CD4-positive, alpha-beta T cell treated with Interleukin-21 for 1 hour (primary cell): ENCODE results near the gene THOP1.

ENCODE experiments used
- DNase-seq: peaks from one replicate; pipeline ENCODE4 v3.0.0-alpha.2; 2020

Gene THOP1

DNA sequence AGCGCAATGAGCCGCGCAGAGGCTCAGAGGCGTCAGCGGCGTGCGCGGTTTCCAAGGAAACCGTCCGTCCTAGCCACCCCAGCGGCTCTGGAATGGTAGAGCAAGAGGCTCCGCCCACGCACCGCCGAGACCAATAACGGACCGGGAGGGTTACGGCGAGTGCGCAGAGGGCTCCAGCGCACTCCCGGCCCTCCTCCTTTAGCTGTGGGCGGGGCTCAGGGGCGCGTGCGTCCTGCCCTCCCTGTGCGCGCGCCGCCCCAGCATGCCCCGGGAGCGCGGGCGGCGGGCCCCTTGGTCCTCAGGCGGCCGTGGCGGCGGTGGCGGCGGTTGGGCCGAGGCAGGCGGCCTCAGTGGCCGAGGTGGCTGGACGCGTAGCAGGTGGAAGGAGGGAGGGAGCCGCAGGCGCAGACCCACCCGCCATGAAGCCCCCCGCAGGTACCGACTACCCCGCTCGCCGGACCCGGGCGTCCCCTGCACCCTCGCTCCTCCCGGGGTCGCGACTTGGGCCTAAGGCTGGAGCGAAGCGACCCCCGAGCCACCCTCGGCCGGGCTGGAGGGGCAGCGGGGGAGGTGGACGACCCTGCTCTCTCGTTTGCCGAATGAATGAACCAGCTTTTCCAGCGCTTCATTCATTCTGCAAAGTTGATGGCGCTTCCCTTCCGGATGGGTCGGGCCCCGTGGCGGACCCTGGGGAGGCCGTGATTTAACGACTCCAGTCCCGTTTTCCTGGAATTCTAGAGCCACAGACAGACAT lies at the start of gene THOP1:
Gene THOP1, plus strand, starts transcription at position 260 of the 754 bp plus-strand sequence. Its CDS starts 160 bp downstream, at position 420.
- peak; percentile 98 for DNase-seq

DNA sequence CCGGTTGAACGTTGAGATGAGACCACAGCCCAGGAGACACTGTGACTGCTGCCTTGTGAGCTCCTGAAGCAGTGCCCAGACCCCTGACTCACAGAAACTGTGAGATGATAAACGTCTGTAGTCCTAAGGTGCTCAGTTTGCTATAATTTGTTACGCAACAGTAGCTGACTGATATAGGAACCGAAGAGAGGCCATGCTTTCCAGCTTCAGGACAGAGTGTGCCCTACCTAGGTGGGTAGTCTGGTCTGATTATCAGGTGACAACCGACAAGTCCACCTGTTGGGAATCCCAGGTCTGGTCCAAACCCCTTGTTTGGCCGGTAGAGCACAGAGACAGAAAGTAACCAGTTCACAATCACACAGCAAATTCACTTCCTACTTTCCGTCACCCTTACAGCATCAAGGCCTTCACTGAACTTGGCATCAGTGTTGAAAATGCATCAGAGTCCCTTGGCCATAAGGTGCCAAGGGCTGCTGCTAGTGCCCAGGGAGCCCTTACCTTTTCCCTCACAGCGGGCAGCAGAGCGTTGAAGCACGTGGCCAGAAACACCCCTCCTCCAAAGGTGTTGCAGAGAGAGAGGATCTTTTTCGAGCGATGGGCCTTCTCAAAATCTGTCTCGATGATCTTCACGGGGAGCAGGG lies 48.6 kb upstream of the THOP1 start:
- no peak for DNase-seq

DNA sequence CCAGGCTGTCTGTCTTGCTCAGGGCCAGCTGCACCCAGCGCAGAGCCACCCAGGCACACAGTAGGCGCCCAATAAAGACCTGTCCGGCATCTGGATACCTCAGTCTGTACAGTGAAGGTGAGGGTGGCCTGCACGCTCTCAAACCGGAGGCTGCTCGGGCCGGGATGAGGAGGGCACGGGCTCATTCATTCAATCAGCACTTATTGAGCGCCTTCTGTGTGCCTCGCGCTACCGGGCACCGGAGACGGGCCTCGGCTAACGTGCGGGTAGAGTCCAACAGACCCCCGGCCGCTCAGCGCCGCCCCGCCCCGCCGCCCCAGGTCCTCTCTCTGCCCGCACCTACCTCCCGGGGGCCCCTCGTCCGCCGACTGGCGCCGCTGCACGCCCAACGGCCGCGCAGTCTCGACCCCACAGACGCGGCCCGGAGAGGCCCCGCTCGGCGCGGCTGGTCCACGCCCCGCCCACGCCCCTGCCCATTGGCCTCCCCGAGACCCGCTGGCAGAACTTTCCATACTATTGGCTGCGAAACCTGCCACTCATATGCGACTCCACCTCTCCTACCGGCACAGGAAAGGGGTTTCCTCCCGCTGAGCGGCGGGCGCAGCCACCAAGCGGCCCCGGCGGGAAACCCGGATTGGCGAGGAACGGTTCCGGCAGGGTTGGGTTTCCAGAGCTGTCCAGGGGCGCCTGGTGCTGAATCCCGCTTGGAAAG lies 45.5 kb upstream of the THOP1 start, which contains the start of gene SLC39A3:
Gene SLC39A3, minus strand, starts transcription at position 416 of the 712 bp plus-strand sequence. CDS start 2,760 bp downstream, outside the sequence.
- DNase-seq: peak; percentile 99

DNA sequence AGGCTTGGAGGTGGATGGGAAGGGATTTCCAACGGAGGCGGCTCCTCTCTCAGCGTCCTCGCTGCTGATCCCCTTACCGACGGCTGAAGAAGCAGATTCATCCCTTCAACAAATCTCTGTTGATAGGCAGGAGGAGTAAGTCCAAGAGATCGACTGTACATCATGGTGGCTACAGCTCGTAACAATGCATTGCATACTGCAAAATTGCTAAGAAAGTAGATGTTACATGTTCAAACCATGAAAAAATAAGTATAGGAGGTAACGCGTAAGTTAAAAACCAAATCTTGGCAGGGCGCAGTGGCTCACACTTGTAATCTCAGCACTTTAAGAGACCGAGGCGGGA lies 45.0 kb upstream of the THOP1 start:
- no peak for DNase-seq

DNA sequence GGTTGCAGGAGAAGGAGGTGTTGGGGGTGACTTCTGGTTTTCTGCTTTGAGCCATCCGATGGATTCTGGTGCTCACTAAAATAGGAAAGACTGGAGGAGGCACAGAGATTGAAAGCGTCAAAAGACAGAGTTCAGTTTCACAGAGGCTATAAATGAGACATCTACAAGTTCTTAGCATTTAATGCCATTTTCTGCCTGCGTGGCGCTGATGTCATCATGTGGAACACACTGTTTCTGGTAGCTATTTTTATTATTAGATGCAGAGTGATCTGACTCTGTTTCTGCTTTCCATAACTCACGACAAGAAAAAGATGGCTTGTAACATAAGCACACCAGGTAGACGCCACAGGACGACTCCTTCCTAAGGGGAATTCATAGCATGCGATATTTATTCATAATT lies 42.2 kb upstream of the THOP1 start:
- DNase-seq: no peak

DNA sequence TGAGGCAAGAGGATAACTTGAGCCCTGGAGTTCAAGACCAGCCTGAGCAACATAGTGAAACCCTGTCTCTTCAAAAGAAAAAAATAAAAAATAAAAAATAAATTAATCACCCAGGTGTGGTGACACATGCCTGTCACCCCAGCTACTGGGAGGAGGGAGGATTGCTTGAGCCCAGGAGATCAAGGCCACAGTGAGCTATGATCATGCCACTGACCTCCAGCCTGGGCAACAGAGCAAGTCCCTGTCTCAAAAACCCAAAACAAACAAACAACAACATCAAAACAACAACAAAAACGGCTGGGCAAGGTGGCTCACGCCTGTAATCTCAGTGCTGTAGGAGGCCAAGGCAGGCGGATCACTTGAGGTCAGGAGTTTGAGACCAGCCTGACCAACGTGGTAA lies 41.2 kb upstream of the THOP1 start:
- DNase-seq: no peak

DNA sequence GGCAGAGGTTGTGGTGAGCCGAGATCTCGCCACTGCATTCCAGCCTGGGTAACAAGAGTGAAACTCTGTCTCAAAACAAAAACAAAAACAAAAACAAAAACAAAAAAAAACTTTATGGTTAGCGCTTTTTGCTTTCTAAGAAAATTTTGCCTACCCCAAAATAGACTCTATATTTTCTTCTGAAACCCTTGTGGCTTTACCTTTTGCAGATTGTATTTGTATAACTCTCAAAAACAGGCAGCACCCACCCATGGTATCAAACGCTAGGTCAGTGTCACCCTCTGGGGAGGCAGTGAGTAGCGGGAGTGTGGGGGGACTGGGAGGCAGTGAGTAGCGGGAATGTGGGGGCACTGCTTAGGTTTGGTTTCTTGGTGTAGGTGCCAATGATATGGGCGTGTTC lies 38.0 kb upstream of the THOP1 start:
- no peak for DNase-seq

DNA sequence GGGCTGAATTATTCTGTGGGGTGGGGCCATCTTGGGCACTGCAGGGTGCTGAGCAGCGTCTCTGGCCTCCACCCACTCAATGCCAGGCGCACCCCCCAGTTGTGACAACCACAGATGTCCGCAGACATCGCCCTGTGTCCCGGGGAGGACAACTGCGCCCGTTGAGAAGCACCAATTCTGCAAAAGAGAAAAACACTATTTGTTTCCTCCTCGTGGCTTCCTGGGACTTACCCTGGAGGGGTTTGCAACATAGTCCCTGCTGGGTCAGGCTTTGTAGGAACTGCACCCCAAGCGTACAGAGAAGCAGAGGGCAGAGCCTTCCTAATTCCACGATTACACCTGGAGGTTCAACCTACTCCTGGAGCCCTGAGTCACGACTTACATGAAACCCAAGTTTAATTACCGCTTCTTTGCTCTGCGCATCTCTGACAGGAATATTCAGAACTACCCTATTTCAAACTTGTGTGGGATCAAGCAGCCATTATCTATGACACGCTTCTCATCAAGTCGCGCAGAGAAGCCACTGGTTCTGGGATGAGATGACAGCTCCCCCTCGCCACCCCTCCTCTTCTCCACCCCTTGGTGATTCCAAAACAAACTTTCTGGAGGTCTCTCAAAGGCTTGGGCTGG lies 34.4 kb upstream of the THOP1 start:
- DNase-seq: no peak

DNA sequence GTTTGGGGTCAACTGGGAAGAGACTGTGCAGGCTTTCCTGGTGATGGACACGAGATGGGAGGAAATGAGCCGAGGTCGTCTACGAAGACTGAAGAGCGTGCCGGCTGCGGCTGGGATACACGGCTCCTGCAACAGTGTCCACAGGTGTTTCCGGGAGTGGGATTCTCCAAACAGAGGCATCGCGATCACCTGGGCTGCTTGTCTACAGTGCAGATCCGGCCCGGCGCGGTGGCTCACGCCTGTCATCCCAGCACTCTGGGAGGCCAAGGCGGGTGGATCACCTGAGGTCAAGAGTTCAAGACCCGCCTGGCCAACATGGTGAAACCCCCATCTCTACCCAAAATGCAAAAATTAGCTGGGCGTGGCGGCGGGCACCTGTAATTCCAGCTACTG lies 33.9 kb upstream of the THOP1 start:
- DNase-seq: no peak

DNA sequence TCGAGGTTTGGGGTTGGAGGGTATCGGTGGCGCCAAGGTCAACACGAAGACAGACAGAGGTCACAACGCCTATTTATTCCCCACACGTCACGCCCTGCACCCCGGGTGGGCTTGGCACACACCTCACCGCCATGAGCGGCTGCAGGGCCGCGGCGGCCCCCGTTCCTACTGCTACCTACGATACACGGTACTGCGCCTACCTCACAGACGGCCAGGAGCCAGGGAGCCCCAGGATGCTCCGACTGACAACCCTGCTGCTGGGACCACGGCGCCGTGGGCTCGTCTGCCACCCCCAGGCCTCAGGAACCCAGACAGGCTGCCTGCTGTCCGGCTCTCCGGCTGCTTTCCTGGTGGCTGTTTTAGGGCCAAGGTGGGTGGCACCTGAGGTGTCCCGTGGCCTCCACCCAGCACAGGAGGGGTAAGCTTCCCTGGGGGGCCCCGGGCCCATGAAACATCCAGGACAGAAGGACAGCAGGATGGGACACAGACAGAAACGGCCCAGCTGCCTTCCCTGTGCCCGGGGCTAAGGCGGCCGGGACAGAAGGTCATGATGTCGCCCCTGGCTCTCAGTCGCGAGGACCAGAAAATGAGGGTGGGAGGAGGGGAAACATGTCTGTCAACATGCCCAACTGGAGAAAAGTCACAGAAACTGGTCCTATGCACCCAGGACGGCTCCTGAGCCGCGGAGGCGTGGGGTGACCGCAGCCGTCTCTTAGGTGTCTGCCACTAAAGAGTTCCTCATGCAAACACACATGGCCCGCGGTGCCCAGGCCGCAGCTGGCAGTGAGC lies 30.4 kb upstream of the THOP1 start:
- DNase-seq: no peak

DNA sequence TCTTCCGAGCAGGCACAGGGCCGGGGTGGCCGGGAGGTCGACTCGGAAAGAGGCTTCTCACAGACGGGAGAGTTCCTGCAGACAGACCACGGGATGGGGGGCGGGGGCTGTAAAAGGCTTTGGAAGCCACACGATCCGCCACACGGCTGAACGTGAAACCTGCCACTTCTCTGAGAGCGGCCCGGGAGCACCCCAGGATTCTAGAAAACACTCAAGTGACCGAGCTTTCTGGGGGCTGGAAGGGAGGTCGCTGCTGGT lies 29.9 kb upstream of the THOP1 start:
- DNase-seq: no peak

DNA sequence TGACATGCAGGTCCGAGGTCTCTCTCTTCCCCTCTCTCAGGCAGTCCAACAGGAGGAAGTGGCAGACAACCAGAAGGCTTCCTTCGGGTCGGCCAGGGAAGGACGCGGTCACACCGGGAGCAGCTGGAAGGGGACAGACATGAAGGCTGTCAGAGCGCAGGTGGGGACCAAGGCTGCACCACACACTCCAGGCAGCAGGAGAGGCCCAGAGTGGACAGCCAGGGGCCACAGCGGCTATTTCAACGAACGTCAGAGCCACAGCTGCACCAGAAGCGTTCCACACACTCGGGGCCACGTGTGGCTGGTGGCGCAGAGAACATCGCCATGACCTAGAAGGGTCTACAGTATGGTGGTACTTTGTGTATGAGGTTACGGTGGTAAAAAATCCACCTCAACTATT lies 29.5 kb upstream of the THOP1 start:
- no peak for DNase-seq

DNA sequence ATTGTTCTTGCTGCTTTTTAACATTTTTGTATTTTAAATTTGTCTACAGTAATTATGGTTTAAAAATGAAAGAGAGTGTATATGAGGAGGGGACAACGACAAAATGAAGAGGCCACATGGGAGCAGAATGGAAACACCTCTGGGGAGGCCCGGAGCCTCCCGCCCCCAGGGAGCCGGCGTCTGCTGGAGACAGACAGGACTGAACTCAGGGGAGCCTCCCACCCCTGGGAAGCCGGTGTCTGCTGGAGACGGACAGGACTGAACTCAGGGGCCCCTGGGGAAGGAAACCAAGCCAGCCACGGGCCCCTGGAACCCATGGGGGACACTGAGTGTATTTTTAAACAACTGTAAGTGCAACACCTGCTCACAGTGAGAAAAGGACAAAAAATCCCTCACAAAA lies 28.8 kb upstream of the THOP1 start:
- DNase-seq: no peak

DNA sequence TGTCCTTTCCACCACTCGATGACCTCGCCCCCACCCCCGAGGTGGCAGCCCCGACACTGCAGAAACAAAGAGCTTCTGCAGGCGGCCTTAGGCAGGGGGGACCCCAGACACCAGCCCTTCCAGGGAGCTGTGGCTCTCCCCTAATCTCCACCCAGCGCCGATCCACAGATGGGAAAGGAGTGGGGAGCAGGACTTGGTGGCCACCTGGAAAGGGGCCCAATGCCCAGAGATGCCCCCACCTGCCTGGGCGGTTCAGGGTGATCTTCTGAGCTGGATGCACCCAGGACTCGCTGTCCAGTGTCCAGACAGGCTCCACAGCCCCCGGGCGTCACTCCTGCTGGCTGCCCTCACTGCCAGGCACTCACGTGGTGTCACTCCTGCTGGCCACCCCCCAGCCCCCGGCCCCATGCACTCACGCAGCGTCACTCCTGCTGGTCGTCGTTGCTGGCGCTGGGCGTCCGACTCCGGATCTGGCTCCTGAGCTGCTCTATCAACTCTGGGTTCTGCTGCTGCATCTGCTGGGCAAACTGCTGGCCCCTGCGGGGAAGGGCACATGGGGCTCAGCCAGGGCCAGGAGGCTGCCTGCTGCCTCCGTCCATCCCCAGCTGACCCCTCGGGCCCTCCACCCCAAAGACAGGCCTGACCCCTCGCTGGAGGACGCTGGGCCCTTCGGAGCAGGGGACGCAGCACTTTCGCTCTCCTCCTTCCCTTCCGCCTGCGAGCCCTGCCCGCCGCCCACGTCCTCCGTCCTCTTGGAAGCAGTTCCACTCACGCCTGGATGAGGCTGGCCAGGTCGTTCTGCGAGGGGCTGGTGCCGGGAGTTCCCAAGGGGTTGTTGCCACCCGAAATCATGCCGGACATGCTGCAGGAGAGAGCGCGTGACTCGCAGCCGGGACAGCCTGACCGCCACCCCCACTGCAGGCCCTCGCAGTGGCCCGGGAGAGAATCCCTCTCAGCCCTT lies 28.1 kb upstream of the THOP1 start:
- DNase-seq: no peak

DNA sequence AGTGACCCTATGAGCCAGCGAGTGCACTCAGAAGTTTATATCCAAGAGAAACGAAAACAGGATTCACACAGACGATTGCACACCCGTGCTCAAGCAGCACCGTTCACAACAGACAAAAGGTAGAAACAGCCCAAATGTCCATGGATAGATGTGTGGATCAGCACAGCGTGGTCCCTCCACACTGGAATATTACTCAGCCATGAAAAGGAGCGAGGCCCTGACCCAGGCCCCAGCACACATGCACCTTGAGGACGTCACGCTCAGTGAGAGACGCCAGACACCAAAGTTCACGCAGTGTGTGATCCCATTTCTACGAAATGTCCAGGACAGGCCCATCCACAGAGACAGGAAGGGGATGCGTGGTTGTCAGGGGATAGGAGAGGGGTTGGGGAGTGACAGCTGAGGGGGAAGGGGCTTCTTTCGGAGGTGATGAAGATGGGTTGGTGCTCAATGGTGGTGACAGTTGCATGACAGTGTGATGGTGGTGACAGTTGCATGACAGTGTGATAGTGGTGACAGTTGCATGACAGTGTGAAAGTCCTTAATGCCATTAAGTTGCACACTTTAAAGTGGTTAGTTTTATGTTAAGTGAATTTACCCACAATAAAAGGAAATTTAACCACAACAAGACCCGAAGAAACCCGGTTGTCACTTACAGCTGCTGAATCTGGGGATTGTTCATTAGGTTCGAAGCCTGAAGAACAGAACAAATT lies 26.5 kb upstream of the THOP1 start:
- no peak for DNase-seq

DNA sequence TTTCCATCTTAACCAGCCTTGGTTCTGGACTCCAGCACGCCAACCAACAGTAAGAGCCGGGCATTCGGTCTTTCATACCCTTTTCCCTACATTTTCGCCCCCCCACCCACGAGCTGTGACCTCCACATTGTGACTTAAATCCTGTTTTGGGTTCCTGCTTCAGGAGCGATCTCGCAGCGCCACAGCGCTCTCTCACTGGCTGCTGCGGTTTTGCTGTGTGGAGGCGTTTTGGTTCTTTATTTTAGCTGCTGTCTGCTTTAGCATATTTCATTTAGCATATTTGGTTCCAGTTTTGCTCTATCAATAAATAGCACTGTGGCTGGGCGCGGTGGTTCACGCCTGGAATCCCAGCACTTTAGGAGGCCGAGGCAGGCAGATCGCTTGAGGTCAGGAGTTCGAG lies 25.9 kb upstream of the THOP1 start:
- no peak for DNase-seq

DNA sequence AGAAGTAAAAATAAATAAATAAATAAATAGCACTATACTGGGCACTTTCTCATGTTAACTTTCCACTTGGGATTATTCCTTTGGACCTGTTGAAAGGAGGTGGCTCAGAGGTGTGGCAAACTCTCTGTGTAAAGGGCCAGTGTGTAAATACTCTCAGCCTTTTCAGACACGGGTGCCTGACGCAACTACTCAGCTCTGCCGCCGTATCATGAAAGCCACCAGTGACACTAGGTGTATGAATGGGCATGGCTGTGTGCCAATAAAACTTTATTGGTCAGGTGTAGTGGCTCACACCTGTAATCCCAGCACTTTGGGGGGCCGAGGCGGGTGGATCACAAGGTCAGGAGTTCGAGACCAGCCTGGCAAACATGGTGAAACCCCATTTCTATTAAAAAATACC lies 25.3 kb upstream of the THOP1 start:
- no peak for DNase-seq

DNA sequence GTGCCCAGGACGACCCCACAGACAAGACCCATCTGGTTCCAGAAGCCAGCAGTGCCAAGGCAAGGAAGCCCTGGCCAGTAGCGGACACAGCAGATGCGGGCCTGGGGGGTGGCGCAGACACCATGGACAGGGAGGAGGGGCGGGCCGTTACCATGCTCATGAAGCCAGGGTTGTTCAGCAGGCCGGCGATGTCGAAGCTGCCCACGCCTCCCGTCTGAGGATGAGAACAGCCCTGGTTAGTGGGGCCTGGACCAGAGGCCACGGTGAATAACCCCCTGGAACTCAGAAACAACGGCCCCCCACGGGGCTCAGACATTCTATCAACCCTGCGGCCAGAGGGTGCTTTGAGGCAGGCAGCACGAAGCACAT lies 24.0 kb upstream of the THOP1 start:
- no peak for DNase-seq

DNA sequence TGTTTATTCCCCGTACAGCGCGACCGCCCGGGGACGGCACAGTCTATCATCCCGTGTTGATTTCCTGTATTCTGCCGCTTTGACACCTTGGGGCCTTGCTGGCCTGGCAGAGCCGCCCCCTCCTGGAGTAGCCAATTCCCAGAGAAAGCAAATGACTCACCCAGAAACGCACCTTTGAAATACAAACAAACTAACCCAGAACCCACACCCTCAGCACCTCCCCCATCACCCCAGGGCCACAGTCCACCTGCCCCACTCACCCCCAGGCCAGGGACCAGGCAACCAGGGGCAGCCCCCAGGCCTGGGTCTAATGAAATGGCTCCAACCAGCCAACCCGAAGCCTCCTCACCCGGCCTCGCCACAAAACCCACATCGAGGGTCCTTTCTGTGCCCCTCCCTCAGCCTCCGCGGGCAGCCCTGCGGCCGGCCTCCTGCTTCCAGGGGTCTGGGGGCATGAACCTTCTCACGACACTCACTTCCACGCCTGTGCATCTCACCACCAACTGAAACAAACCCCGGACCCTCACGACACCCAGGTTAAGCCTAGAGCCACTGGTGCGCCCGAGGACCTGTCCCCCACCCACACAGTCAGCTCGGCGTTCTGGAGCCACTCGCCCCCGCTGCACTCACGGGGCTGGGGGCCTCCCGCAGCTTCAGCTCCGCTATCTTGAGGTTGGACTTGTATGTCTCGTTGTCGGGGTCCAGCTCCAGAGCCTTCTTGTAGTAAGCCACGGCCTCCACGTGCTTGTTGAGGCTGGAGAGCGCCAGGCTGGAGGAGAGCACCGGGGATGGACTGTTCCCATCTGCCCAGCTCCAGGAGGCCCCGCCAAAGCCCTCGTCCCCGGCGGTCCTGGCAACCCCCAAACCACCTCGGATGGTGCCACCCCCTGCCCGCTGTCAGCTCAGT lies 23.2 kb upstream of the THOP1 start:
- DNase-seq: no peak
